ENCODE measurements around the gene CPAMD8.

DNA sequence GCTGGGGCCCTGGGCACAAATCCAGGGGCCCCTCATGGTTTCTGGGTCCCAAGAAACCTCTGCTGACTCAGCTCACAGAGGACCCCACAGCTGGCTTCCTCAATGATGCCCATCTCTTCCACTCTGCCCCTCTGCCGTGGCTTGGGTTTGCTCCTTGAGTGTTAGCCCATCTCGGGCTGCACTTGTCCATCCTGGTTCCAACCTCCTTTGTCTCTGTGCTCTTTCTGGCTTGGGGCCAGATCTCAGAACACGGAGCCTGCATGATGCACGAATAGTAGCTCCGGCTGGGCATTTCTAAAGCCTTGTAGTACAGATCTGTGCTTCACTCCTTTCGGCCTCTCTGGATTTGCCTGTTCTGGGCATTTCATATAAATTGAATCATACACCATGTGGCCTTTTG is 84.0 kb downstream of the CPAMD8 start:
- TF ChIP-seq, protein P1, sequence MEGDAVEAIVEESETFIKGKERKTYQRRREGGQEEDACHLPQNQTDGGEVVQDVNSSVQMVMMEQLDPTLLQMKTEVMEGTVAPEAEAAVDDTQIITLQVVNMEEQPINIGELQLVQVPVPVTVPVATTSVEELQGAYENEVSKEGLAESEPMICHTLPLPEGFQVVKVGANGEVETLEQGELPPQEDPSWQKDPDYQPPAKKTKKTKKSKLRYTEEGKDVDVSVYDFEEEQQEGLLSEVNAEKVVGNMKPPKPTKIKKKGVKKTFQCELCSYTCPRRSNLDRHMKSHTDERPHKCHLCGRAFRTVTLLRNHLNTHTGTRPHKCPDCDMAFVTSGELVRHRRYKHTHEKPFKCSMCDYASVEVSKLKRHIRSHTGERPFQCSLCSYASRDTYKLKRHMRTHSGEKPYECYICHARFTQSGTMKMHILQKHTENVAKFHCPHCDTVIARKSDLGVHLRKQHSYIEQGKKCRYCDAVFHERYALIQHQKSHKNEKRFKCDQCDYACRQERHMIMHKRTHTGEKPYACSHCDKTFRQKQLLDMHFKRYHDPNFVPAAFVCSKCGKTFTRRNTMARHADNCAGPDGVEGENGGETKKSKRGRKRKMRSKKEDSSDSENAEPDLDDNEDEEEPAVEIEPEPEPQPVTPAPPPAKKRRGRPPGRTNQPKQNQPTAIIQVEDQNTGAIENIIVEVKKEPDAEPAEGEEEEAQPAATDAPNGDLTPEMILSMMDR (IDR thresholded peaks at IDR 0.05): no peak
- TF ChIP-seq POLR2A (IDR thresholded peaks at IDR 0.05): no peak
